SK-N-SH (cell line): ENCODE data around the gene INHBE. TPM values are rescaled to one million over a fixed set of nuclear protein-coding genes. Genes with fewer than 3 reads are reported as not detected.

Experiments
- CTCF ChIA-PET: fragments of 300-600, 350-600 bp; formaldehyde crosslinking; extraction: SDS; loops from one replicate; lab custom pipeline; 2021; lab: Yijun Ruan, JAX
- POLR2A ChIA-PET: fragments of 350-600 bp; sonication (Branson Sonifier 250); formaldehyde crosslinking; extraction: SDS; loops from one replicate; lab custom pipeline; 2020; ENCODE audit warnings: antibody characterized with exemption, inconsistent platforms; lab: Yijun Ruan, JAX
- DNase-seq: peaks from one replicate; pipeline ENCODE4 v3.0.0; 2012
- H2AFZ ChIP-seq: fragments of 200-600 bp; sonication (generic); 2 replicates; pipeline ENCODE4 v1.8.1; 2016; ENCODE audit warnings: antibody characterized with exemption, mild to moderate bottlenecking, low read depth
- H3F3A ChIP-seq: fragments of 200-600 bp; sonication (generic); replicated peaks from 2 replicates; pipeline ENCODE3; 2016; ENCODE audit warnings: antibody characterized with exemption, mild to moderate bottlenecking; ENCODE audit not compliant: insufficient read depth
- H3K27ac ChIP-seq, 2 experiments: fragments of 200-500 bp in 1 of 2; fragments of 200-600 bp in 1 of 2; sonication (Bioruptor generic) in 1 of 2; sonication (generic), shearing (Covaris generic) in 1 of 2; 2 replicates each; pipeline versions ENCODE4 v1.5.1 to v1.6.1; 2014 to 2016; ENCODE audit warnings: low read depth in 2 of 2, inconsistent platforms in 1 of 2, low read length in 1 of 2, mild to moderate bottlenecking in 1 of 2, mixed read lengths in 1 of 2
- H3K27me3 ChIP-seq: fragments of 200-600 bp; sonication (generic), shearing (Covaris generic); 2 replicates; pipeline ENCODE4 v1.6.1; 2016; ENCODE audit warnings: mixed run types; ENCODE audit not compliant: insufficient read depth
- H3K36me3 ChIP-seq, 2 experiments: fragments of 200-500 bp in 1 of 2; fragments of 200-600 bp in 1 of 2; sonication (Bioruptor generic) in 1 of 2; sonication (generic) in 1 of 2; replicated peaks in 1 of 2; 2 replicates each; pipeline versions ENCODE3 to v1.5.1; 2014 to 2016; ENCODE audit warnings: low read length in 1 of 2, mild to moderate bottlenecking in 1 of 2; ENCODE audit not compliant: insufficient read depth in 2 of 2, control insufficient read depth in 1 of 2
- H3K4me1 ChIP-seq, 2 experiments: fragments of 200-500 bp in 1 of 2; fragments of 200-600 bp in 1 of 2; sonication (Bioruptor generic) in 1 of 2; sonication (generic), shearing (Covaris generic) in 1 of 2; 2 replicates each; pipeline versions ENCODE4 v1.5.1 to v1.6.1; 2014 to 2016; ENCODE audit warnings: low read depth in 1 of 2, low read length in 1 of 2, mixed run types in 1 of 2; ENCODE audit not compliant: insufficient read depth in 2 of 2, control insufficient read depth in 1 of 2
- H3K4me2 ChIP-seq: fragments of 200-600 bp; sonication (generic), shearing (Covaris generic); 2 replicates; pipeline ENCODE4 v1.6.1; 2017; ENCODE audit warnings: mixed run types
- H3K4me3 ChIP-seq, 2 experiments: fragments of 200-500 bp in 1 of 2; fragments of 200-600 bp in 1 of 2; sonication (Bioruptor generic) in 1 of 2; sonication (generic), shearing (Covaris generic) in 1 of 2; 2 replicates each; pipeline versions ENCODE4 v1.5.1 to v1.8.1; 2014 to 2016; ENCODE audit warnings: low read depth in 2 of 2, inconsistent platforms in 1 of 2, low read length in 1 of 2, mild to moderate bottlenecking in 1 of 2, mixed read lengths in 1 of 2, moderate library complexity in 1 of 2
- H3K79me2 ChIP-seq: fragments of 200-600 bp; sonication (generic); 2 replicates; pipeline ENCODE4 v1.8.1; 2017; ENCODE audit warnings: mild to moderate bottlenecking; ENCODE audit not compliant: insufficient read depth
- H3K9ac ChIP-seq: fragments of 200-600 bp; sonication (generic); 2 replicates; pipeline ENCODE4 v1.6.1; 2017; ENCODE audit warnings: mixed run types
- H3K9me2 ChIP-seq: fragments of 200-600 bp; sonication (generic); 2 replicates; pipeline ENCODE4 v1.6.1; 2017; ENCODE audit warnings: mixed run types
- H3K9me3 ChIP-seq: fragments of 200-600 bp; sonication (generic); 2 replicates; pipeline ENCODE4 v1.6.1; 2017; ENCODE audit warnings: mixed run types, mild to moderate bottlenecking, moderate library complexity
- H4K20me1 ChIP-seq: fragments of 200-600 bp; sonication (generic); 2 replicates; pipeline ENCODE4 v1.6.1; 2017; ENCODE audit warnings: mild to moderate bottlenecking, mixed run types; ENCODE audit not compliant: insufficient read depth
- ELF1 ChIP-seq: IDR thresholded peaks from 2 replicates; pipeline ENCODE4 v1.4.0; 2012
- FOXJ3 ChIP-seq: sonication (generic); formaldehyde crosslinking; IDR thresholded peaks from 2 replicates; pipeline ENCODE4 v1.5.1; 2020; ENCODE audit warnings: mild to moderate bottlenecking, missing genetic modification reagents
- FOXM1 ChIP-seq: IDR thresholded peaks from 2 replicates; pipeline ENCODE4 v1.4.0; 2012; ENCODE audit warnings: low read depth, mild to moderate bottlenecking
- GABPA ChIP-seq: IDR thresholded peaks from 2 replicates; pipeline ENCODE4 v1.4.0; 2012; ENCODE audit warnings: low read depth, mild to moderate bottlenecking
- GATA2 ChIP-seq: sonication (generic); formaldehyde crosslinking; IDR thresholded peaks from 2 replicates; pipeline ENCODE4 v1.5.0; 2020; ENCODE audit warnings: mild to moderate bottlenecking, missing genetic modification reagents
- MEF2A ChIP-seq: IDR thresholded peaks from 2 replicates; pipeline ENCODE4 v1.4.0; 2012; ENCODE audit warnings: low read depth, borderline replicate concordance
- MXI1 ChIP-seq: IDR thresholded peaks from 2 replicates; pipeline ENCODE4 v1.6.1; 2012; ENCODE audit warnings: mild to moderate bottlenecking, low read depth, low read length, improper control_type of control experiment
- NFIC ChIP-seq: IDR thresholded peaks from 2 replicates; pipeline ENCODE4 v1.4.0; 2012; ENCODE audit warnings: borderline replicate concordance
- NRF1 ChIP-seq: IDR thresholded peaks from 2 replicates; pipeline ENCODE4 v1.6.1; 2012; ENCODE audit warnings: low read depth, mild to moderate bottlenecking, low read length
- PBX3 ChIP-seq: IDR thresholded peaks from 2 replicates; pipeline ENCODE4; 2012
- POLR2AphosphoS5 ChIP-seq: IDR thresholded peaks from 2 replicates; pipeline ENCODE4 v1.6.1; 2012; ENCODE audit warnings: low read depth, low read length
- RFX5 ChIP-seq: IDR thresholded peaks from 2 replicates; pipeline ENCODE4 v1.6.1; 2012; ENCODE audit warnings: mild to moderate bottlenecking, improper control_type of control experiment, low read length
- RXRA ChIP-seq: IDR thresholded peaks from 2 replicates; pipeline ENCODE4 v1.4.0; 2012; ENCODE audit warnings: low read depth, mild to moderate bottlenecking, borderline replicate concordance
- SIN3A ChIP-seq: IDR thresholded peaks from 2 replicates; pipeline ENCODE4 v1.6.1; 2012; ENCODE audit warnings: low read depth, mild to moderate bottlenecking, low read length, moderate library complexity, borderline replicate concordance
- YY1 ChIP-seq: IDR thresholded peaks from 2 replicates; pipeline ENCODE4 v1.4.0; 2012; ENCODE audit warnings: low read depth, mild to moderate bottlenecking
- WGBS: methylation state at CpG from one replicate; pipeline ENCODE4 v1.1.6; 2017; ENCODE audit warnings: low lambda C conversion rate; 5-methylcytosine and 5-hydroxymethylcytosine counted together
- polyA plus RNA-seq, 3 experiments: library from polyadenylated mRNA; depleted of rRNA; stranded (reverse); fragments of >200 nt; gene quantifications; 2 replicates each; pipeline ENCODE4 v1.2.3, GENCODE V29; 2012
- TF ChIP-seq, protein P1 (sequence below): fragments of 150-350 bp; IDR thresholded peaks from 2 replicates; pipeline ENCODE4 v1.6.1; 2017; ENCODE audit warnings: antibody characterized with exemption, low read length, low read depth, borderline replicate concordance
- TF ChIP-seq, protein P2 (sequence below): fragments of 200-600 bp; sonication (generic); IDR thresholded peaks from 2 replicates; pipeline ENCODE4 v1.6.1; 2017; ENCODE audit warnings: antibody characterized with exemption, mild to moderate bottlenecking, moderate library complexity

Gene INHBE
- polyA plus RNA-seq, 1 of the 3 experiments (the other 2 are of a cell fraction) = 0.03 TPM

GRCh38 chr12:57444744-57445143 is 10.4 kb upstream of the INHBE start:
- no peaks in the 10 kb centered on the region for H3K9me2 ChIP-seq
- TF ChIP-seq SIN3A (no peak), MEF2A (no peak), PBX3 (no peak), GATA2 (CRISPR knock-in tag) (no peak), RFX5 (no peak), FOXM1 (no peak), NFIC (no peak)
- TF ChIP-seq, protein P1, sequence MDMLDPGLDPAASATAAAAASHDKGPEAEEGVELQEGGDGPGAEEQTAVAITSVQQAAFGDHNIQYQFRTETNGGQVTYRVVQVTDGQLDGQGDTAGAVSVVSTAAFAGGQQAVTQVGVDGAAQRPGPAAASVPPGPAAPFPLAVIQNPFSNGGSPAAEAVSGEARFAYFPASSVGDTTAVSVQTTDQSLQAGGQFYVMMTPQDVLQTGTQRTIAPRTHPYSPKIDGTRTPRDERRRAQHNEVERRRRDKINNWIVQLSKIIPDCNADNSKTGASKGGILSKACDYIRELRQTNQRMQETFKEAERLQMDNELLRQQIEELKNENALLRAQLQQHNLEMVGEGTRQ = no peak
- no peaks in the 10 kb centered on the region for H3K27me3 ChIP-seq
- ChIA-PET POLR2A (no interaction called here), CTCF (interaction anchor here (1.2 to 6.2 kb wide), 4 partner anchors 9 to 137 kb away, joined by 3 to 49 read pairs (median 6); partner anchors contain the start of genes GLI1 and INHBE)
- peak overlapping the region; percentile 5; the same call in 1 of the 2 replicates for H2AFZ ChIP-seq
- DNase-seq = no peak
- no peaks in the 10 kb centered on the region for H3F3A ChIP-seq
- no peak overlapping the region for H3K27ac ChIP-seq
- H3K9me3 ChIP-seq = no peaks in the 10 kb centered on the region
- H3K36me3 ChIP-seq = no peaks in the 10 kb centered on the region
- 78% methylated on average over 5 of the region's 5 CpGs for WGBS
- no peaks in the 10 kb centered on the region for H3K79me2 ChIP-seq
- H3K4me2 ChIP-seq = no peak overlapping the region
- H3K4me1 ChIP-seq = no peaks in the 10 kb centered on the region
- H3K4me3 ChIP-seq = no peak overlapping the region
- no peaks in the 10 kb centered on the region for H4K20me1 ChIP-seq
- H3K9ac ChIP-seq = no peak overlapping the region

- ChIA-PET CTCF (interaction anchor here (1.0 to 2.4 kb wide), 4 partner anchors 10 to 233 kb away, joined by 4 to 10 read pairs (median 4); partner anchors contain the start of gene GLI1), POLR2A (no interaction called here)
- Histone ChIP-seq H3K9me3 (no peaks in the 10 kb centered on the region), H4K20me1 (no peaks in the 10 kb centered on the region), H3K4me2 (no peak overlapping the region), H3K4me3 (no peak overlapping the region), H3F3A (no peaks in the 10 kb centered on the region), H3K4me1 (no peaks in the 10 kb centered on the region; a peak in 1 of 4 replicates), H3K79me2 (no peaks in the 10 kb centered on the region), H3K36me3 (no peaks in the 10 kb centered on the region), H3K9me2 (no peaks in the 10 kb centered on the region), H3K27me3 (no peaks in the 10 kb centered on the region), H3K9ac (no peak overlapping the region), H2AFZ (no peak overlapping the region), H3K27ac (no peak overlapping the region)
- no peak for DNase-seq
- 95% methylated on average over 6 of the region's 6 CpGs for WGBS
- TF ChIP-seq ELF1 (no peak), POLR2AphosphoS5 (no peak), RXRA (no peak), NFIC (no peak), RFX5 (no peak), MEF2A (no peak), NRF1 (no peak), FOXJ3 (CRISPR knock-in tag) (no peak), SIN3A (no peak), MXI1 (no peak), YY1 (no peak), GABPA (no peak)
- TF ChIP-seq, protein P2, sequence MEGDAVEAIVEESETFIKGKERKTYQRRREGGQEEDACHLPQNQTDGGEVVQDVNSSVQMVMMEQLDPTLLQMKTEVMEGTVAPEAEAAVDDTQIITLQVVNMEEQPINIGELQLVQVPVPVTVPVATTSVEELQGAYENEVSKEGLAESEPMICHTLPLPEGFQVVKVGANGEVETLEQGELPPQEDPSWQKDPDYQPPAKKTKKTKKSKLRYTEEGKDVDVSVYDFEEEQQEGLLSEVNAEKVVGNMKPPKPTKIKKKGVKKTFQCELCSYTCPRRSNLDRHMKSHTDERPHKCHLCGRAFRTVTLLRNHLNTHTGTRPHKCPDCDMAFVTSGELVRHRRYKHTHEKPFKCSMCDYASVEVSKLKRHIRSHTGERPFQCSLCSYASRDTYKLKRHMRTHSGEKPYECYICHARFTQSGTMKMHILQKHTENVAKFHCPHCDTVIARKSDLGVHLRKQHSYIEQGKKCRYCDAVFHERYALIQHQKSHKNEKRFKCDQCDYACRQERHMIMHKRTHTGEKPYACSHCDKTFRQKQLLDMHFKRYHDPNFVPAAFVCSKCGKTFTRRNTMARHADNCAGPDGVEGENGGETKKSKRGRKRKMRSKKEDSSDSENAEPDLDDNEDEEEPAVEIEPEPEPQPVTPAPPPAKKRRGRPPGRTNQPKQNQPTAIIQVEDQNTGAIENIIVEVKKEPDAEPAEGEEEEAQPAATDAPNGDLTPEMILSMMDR = no peak
Observed at GRCh38 chr12:57446292-57446960, 8.7 kb upstream of the INHBE start.
